Adrenal gland (tissue), 5 donors: ENCODE results near the gene REPS2.

Experiments
- CTCF ChIP-seq, 6 experiments: fragments of 450-650 bp in 4 of 6; fragments of 200-600 bp in 2 of 6; sonication (generic) in 1 of 6; IDR thresholded peaks; 1 replicate in 5 of 6; 2 replicates in 1 of 6; pipeline versions ENCODE4 v1.5.1 to v1.8.0; 2016 to 2021; ENCODE audit warnings: antibody characterized with exemption in 6 of 6, mild to moderate bottlenecking in 2 of 6, moderate library complexity in 1 of 6
- POLR2A ChIP-seq, 2 donors: fragments of 450-650 bp; IDR thresholded peaks; one replicate each; pipeline ENCODE4 v1.6.1; 2017; ENCODE audit warnings: antibody characterized with exemption in 2 of 2, mild to moderate bottlenecking in 2 of 2, moderate library complexity in 1 of 2
- donor health status: DM: no; HTN: no; CAD: no.

- TF ChIP-seq CTCF (IDR thresholded peaks at IDR 0.05) (no peak), POLR2A (IDR thresholded peaks at IDR 0.05) (no peak)
Observed at GRCh38 chrX:16985286-16985685, 38.8 kb downstream of the REPS2 start.
